Measurements from ENCODE around the gene B3GNT7. TPM values are rescaled to one million over a fixed set of nuclear protein-coding genes. Genes with fewer than 3 reads are reported as not detected.
"Not testable (repeated sequence)": the region's sequence is repeated elsewhere in the genome, so short reads cannot be mapped to it uniquely, and the experiment has no call there.

Gene B3GNT7
- 0.48 TPM for polyA plus RNA-seq (ENCODE audit: insufficient read length)

- no peak for DNase-seq (ENCODE audit: low read depth)
These were observed at the start of gene B3GNT7 for GRCh38 chr2:231395188-231396057. Gene B3GNT7, plus strand, starts transcription at chr2:231395710. Its CDS starts 94 bp downstream, at chr2:231395804.

DNA sequence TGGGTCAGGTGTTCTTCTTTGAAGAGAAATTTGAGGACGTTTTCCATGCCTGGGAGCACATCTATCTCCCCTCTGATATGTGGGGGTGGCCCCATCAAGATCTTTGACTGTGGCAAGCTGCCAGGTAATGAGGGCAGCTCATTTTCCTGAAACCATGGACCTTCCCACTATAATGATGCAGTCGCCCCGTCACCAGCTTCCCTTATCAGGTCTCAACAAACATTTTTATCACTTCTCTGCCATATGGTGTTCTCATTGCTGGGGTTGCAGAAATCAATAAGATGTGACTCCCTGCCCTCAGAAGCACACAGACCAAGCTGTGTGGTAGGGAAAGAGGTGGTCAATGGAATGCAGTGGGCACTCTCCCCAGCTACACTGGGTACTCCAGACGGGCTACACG, 48.4 kb upstream of the B3GNT7 start:
- DNase-seq (ENCODE audit: low read depth) = no peak

DNA sequence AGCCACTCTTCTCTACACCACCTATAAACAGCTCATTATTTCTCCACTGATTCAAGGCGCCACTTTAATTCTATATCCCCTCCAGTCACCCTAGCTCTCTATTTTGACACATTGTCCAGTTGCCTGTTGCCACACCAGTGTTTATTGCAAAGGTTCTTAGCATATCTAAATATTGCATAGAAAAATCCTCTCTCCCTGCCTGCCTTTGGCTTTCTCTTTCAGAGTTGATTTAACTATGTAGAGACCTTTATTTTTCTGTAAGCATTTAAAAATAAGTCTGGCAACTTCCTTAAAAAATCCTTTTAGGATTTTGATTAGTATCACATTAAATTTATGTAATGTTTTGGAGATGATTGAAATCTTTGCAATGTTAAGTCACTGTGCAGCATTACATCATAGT, 47.9 kb upstream of the B3GNT7 start:
- no peak for DNase-seq (ENCODE audit: low read depth)

GRCh38 chr2:231348173-231348572, 47.3 kb upstream of the B3GNT7 start:
- no peak for DNase-seq (ENCODE audit: low read depth)

- DNase-seq (ENCODE audit: low read depth) = no peak
These were observed 46.7 kb upstream of the B3GNT7 start for GRCh38 chr2:231348704-231349373.

- not testable (repeated sequence) for DNase-seq (ENCODE audit: low read depth)
These were observed 46.2 kb upstream of the B3GNT7 start for GRCh38 chr2:231349374-231349735.

DNA sequence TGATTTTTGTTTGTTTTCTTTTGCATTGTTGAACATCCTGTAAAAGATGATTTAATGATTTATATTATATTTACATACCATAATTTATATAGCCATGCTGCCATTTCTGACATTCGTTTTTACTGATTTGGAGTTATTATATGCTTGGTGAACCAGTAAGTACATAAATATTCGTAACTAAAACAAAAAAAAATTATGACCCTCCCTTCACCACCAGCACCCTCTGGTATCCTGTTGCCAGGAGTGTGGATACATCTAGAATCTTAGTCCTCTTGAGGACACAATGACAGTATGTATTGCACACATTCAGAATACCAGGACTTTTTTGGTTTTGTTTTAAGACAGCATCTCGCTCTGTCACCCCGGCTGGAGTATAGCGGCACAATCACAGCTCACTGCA, 43.9 kb upstream of the B3GNT7 start:
- no peak for DNase-seq (ENCODE audit: low read depth)

GRCh38 chr2:231353469-231353868, 42.0 kb upstream of the B3GNT7 start:
- no peak for DNase-seq (ENCODE audit: low read depth)

DNA sequence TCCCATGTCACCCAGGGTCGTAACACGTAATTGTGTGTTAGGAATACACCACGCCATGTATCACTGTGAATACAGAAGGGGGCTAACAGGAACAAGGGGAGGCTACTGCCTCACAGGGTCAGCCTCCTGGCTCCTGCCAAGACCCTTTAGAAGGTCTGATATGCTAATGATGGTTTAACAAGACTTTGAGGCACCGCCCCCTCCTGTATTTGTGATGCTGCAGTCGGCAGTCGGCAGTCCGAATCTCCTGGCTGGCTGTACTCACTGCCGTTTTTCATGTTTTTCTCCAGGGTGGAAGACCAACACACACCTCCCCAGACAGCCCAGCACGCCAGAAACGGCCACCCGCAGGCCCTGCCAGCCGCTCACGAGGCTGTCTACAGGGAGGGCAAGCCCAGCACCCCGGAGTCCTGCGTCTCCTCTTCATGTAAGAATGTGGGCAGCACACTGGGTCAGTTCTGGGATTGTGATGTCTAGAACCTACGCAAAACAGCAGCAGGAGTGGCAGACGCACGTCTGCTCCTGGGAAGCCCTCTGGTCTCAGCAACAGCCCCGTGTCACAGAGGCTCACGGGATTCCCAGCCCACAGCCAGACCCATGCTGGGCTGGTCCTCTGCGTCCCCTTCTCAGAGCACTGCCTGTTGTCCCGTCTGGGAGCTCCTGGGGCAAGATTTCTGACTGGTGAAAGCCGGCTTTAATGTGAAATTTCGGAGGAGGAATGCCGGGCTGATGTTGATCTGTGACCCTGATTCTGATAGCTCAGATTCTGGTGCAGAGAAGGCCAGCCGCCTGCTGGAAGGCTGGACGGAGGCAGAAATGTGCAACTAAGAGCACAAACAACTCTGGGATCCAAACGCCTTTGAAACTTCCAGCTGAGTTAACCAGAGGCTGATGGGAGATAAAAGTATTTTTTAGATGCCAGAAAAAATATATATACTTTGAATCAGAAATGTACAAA, 39.7 kb upstream of the B3GNT7 start:
- DNase-seq (ENCODE audit: low read depth) = no peak

- DNase-seq (ENCODE audit: low read depth) = no peak
These were observed 39.1 kb upstream of the B3GNT7 start for GRCh38 chr2:231356466-231356844.

DNA sequence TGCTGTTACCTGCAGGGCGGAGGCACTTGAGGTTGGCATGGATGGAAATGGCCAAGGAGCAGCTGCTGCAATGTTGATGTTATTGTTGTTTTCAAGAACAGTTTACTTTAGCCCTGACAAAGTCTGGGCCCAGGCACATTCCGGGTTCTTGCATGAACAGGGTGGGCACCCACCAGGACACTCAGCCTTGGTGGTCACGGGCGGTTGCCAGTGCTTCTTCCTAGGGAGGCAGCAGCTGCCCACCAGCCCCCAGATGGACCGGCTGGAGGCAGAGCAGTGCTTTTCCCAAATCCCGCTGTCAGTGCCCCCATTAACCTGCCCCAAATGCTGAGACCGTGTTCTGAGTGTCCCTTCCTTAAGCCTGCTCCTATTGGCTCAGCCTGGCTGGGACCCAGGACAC, 38.5 kb upstream of the B3GNT7 start:
- DNase-seq (ENCODE audit: low read depth) = no peak

GRCh38 chr2:231357931-231358330, 37.6 kb upstream of the B3GNT7 start:
- no peak for DNase-seq (ENCODE audit: low read depth)

DNA sequence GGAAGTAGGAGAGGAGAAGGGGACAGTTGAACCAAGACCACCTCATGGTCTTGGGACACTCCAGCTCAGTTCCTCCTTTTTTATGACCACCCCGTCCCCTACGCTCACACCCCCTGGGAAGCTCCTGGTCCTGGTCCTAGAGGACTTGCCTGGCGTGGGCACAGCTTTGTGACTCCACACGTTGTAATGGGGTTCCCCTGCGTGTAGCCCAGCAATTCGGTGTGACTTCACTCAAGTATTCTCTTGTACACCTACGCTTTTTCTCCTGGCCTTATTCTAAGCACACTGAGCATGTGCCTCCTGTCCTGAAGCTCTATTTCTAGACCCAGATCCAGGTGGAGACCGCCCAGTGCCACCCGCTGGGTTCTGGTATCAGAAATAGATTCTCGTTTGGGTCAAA, 36.1 kb upstream of the B3GNT7 start:
- DNase-seq (ENCODE audit: low read depth) = no peak

GRCh38 chr2:231359948-231360347, 35.6 kb upstream of the B3GNT7 start:
- DNase-seq (ENCODE audit: low read depth) = no peak

DNA sequence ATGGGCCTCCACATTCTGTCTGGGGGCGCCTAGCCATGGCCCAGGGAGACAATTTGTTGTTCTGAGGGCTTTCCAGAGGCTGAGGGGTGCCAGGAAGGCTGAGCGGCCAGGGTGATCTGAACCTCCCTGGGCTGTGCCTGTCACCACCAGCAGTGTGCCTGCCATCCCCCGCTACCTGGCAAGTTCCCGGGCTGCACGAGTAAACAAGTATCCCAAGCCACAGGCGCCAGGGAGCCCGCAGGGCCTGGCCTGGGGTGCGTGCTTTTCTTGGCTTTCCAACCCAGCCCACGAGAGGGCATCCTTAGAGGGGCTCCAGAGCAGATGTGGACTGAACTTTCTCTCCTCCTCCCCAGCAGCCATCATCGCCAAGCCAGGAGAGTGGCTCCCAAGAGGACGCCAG, 35.1 kb upstream of the B3GNT7 start:
- no peak for DNase-seq (ENCODE audit: low read depth)

DNA sequence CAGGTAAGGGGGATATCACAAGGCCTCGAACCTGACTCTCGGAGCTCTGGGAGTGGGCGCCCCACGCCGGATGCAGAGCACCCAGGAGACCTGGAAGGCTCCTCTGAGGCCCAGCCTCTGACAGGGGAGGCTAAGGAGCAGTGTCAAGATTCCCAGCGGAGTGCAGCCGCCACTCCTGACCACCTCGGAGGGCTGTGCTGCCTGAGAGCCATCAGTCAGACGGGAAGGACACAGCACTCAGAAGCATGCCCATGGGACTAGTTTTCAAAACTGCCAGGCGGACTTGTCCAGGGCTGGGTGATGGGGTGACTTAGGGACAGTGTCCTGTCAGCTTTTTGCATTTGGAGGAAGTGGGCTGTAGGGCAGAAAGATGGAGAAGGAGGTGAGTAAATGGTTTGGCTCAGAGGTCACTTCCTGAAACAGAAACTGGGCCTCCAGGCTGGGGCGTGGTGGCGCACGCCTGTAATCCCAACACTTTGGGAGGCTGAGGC, 34.6 kb upstream of the B3GNT7 start:
- DNase-seq (ENCODE audit: low read depth) = no peak

GRCh38 chr2:231361701-231362554, 33.6 kb upstream of the B3GNT7 start:
- no peak for DNase-seq (ENCODE audit: low read depth)

DNA sequence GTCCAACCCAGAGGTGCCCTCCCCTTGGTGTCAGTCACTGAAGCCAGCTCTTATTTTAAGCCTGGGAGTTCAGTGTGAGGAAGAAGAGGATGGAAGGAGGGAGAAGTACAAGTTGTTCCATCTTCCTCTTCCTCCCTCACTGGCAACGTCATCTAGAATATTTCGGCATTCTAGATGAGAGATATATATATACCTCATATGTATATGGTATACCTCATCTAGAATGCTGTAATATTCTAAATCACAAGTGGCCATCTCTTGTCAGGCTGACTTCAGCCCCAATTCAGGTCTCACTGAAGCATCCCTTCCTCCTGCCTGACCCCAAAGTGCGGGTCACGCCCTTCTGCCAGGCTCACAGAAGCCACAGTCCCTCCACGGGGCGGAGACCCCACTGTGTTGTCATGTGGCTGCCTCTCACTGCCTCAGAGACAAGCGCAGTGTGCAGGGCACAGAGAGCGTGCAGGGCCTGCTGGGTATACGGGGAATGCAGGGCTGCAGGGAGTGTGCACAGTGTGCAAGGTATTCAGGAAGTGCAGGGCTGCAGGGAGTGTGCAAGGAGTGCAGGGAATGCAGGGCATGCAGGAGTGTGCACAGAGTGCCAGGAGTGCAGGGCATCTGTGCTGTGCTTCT, 32.8 kb upstream of the B3GNT7 start:
- DNase-seq (ENCODE audit: low read depth) = no peak

GRCh38 chr2:231364061-231364460, 31.4 kb upstream of the B3GNT7 start:
- DNase-seq (ENCODE audit: low read depth) = no peak

Measured in forelimb muscle (tissue), 1 donor.